ENCODE results near the gene CRYBB2.
"Not testable (repeated sequence)": the region's sequence is repeated elsewhere in the genome, so short reads cannot be mapped to it uniquely, and the experiment has no call there.

CRYBB2 gene

GRCh38 chr22:25232301-25232700 lies 12.9 kb downstream of the CRYBB2 start:
- no peaks in the 10 kb centered on the region for H3K9me3 ChIP-seq (ENCODE audit: control insufficient read depth, low read length)
- 86 to 87% methylated on average over 5 of the region's 5 CpGs for WGBS, 2 experiments
- H3K4me1 ChIP-seq (ENCODE audit: control insufficient read depth, insufficient read depth, low read length): no peaks in the 10 kb centered on the region
- no peak overlapping the region for H3K4me3 ChIP-seq (ENCODE audit: insufficient read depth, low read depth, low read length)
- no peaks in the 10 kb centered on the region for H3K27me3 ChIP-seq (ENCODE audit: control insufficient read depth, insufficient read depth, low read length, poor library complexity, severe bottlenecking)
- H3K27ac ChIP-seq (ENCODE audit: insufficient read depth, low read depth, low read length, poor library complexity, severe bottlenecking): no peak overlapping the region
- H3K36me3 ChIP-seq (ENCODE audit: control insufficient read depth, insufficient read depth, low read length): no peaks in the 10 kb centered on the region

GRCh38 chr22:25233706-25234105 lies 14.3 kb downstream of the CRYBB2 start:
- H3K36me3 ChIP-seq (ENCODE audit: control insufficient read depth, insufficient read depth, low read length); H3K27me3 ChIP-seq (ENCODE audit: control insufficient read depth, insufficient read depth, low read length, poor library complexity, severe bottlenecking); H3K4me1 ChIP-seq (ENCODE audit: control insufficient read depth, insufficient read depth, low read length); H3K4me3 ChIP-seq (ENCODE audit: insufficient read depth, low read depth, low read length); H3K9me3 ChIP-seq (ENCODE audit: control insufficient read depth, low read length); H3K27ac ChIP-seq (ENCODE audit: insufficient read depth, low read depth, low read length, poor library complexity, severe bottlenecking): not testable (repeated sequence)

- H3K27ac ChIP-seq (ENCODE audit: insufficient read depth, low read depth, low read length, poor library complexity, severe bottlenecking): no peak overlapping the region
- no peaks in the 10 kb centered on the region for H3K9me3 ChIP-seq (ENCODE audit: control insufficient read depth, low read length)
- no peak overlapping the region for H3K4me3 ChIP-seq (ENCODE audit: insufficient read depth, low read depth, low read length)
- 17% methylated on average over 30 of the region's 30 CpGs for WGBS, 2 experiments
- H3K36me3 ChIP-seq (ENCODE audit: control insufficient read depth, insufficient read depth, low read length): no peaks in the 10 kb centered on the region
- no peaks in the 10 kb centered on the region for H3K4me1 ChIP-seq (ENCODE audit: control insufficient read depth, insufficient read depth, low read length)
- H3K27me3 ChIP-seq (ENCODE audit: control insufficient read depth, insufficient read depth, low read length, poor library complexity, severe bottlenecking): no peaks in the 10 kb centered on the region
Measured at GRCh38 chr22:25235547-25236290, 16.3 kb downstream of the CRYBB2 start.

- no peak overlapping the region for H3K4me3 ChIP-seq (ENCODE audit: insufficient read depth, low read depth, low read length)
- H3K27me3 ChIP-seq (ENCODE audit: control insufficient read depth, insufficient read depth, low read length, poor library complexity, severe bottlenecking): no peaks in the 10 kb centered on the region
- no peaks in the 10 kb centered on the region for H3K36me3 ChIP-seq (ENCODE audit: control insufficient read depth, insufficient read depth, low read length)
- no peaks in the 10 kb centered on the region for H3K4me1 ChIP-seq (ENCODE audit: control insufficient read depth, insufficient read depth, low read length)
- 91 to 92% methylated on average over 5 of the region's 6 CpGs for WGBS, 2 experiments
- H3K27ac ChIP-seq (ENCODE audit: insufficient read depth, low read depth, low read length, poor library complexity, severe bottlenecking): no peak overlapping the region
- H3K9me3 ChIP-seq (ENCODE audit: control insufficient read depth, low read length): no peaks in the 10 kb centered on the region
Measured at GRCh38 chr22:25236417-25236816, 17.0 kb downstream of the CRYBB2 start.

- H3K4me1 ChIP-seq (ENCODE audit: control insufficient read depth, insufficient read depth, low read length): no peaks in the 10 kb centered on the region
- no peak overlapping the region for H3K27ac ChIP-seq (ENCODE audit: insufficient read depth, low read depth, low read length, poor library complexity, severe bottlenecking)
- no peaks in the 10 kb centered on the region for H3K9me3 ChIP-seq (ENCODE audit: control insufficient read depth, low read length)
- no peak overlapping the region for H3K4me3 ChIP-seq (ENCODE audit: insufficient read depth, low read depth, low read length)
- no peaks in the 10 kb centered on the region for H3K27me3 ChIP-seq (ENCODE audit: control insufficient read depth, insufficient read depth, low read length, poor library complexity, severe bottlenecking)
- 79 to 84% methylated on average over 4 of the region's 4 CpGs for WGBS, 2 experiments
- no peaks in the 10 kb centered on the region for H3K36me3 ChIP-seq (ENCODE audit: control insufficient read depth, insufficient read depth, low read length)
Measured at GRCh38 chr22:25237503-25237902, 18.1 kb downstream of the CRYBB2 start.

- not testable (repeated sequence) for H3K9me3 ChIP-seq (ENCODE audit: control insufficient read depth, low read length); H3K4me1 ChIP-seq (ENCODE audit: control insufficient read depth, insufficient read depth, low read length); H3K27me3 ChIP-seq (ENCODE audit: control insufficient read depth, insufficient read depth, low read length, poor library complexity, severe bottlenecking); H3K4me3 ChIP-seq (ENCODE audit: insufficient read depth, low read depth, low read length); H3K36me3 ChIP-seq (ENCODE audit: control insufficient read depth, insufficient read depth, low read length); H3K27ac ChIP-seq (ENCODE audit: insufficient read depth, low read depth, low read length, poor library complexity, severe bottlenecking)
- WGBS, 2 experiments: 80 to 89% methylated on average over 4 to 7 of the region's 9 CpGs
Measured at GRCh38 chr22:25238058-25238457, 18.6 kb downstream of the CRYBB2 start.

GRCh38 chr22:25255169-25255568 lies 35.7 kb downstream of the CRYBB2 start:
- not testable (repeated sequence) for H3K27me3 ChIP-seq (ENCODE audit: control insufficient read depth, insufficient read depth, low read length, poor library complexity, severe bottlenecking); H3K4me3 ChIP-seq (ENCODE audit: insufficient read depth, low read depth, low read length); H3K9me3 ChIP-seq (ENCODE audit: control insufficient read depth, low read length); H3K36me3 ChIP-seq (ENCODE audit: control insufficient read depth, insufficient read depth, low read length); H3K4me1 ChIP-seq (ENCODE audit: control insufficient read depth, insufficient read depth, low read length); H3K27ac ChIP-seq (ENCODE audit: insufficient read depth, low read depth, low read length, poor library complexity, severe bottlenecking)
- WGBS, 2 experiments: 73 to 79% methylated on average over 1 of the region's 1 CpG

GRCh38 chr22:25267567-25267966 lies 48.1 kb downstream of the CRYBB2 start:
- WGBS, 2 experiments: 85 to 96% methylated on average over 3 to 4 of the region's 4 CpGs
- H3K27ac ChIP-seq (ENCODE audit: insufficient read depth, low read depth, low read length, poor library complexity, severe bottlenecking); H3K4me1 ChIP-seq (ENCODE audit: control insufficient read depth, insufficient read depth, low read length); H3K27me3 ChIP-seq (ENCODE audit: control insufficient read depth, insufficient read depth, low read length, poor library complexity, severe bottlenecking); H3K9me3 ChIP-seq (ENCODE audit: control insufficient read depth, low read length); H3K36me3 ChIP-seq (ENCODE audit: control insufficient read depth, insufficient read depth, low read length); H3K4me3 ChIP-seq (ENCODE audit: insufficient read depth, low read depth, low read length): not testable (repeated sequence)

GRCh38 chr22:25268902-25269301 lies 49.5 kb downstream of the CRYBB2 start:
- not testable (repeated sequence) for H3K36me3 ChIP-seq (ENCODE audit: control insufficient read depth, insufficient read depth, low read length); H3K4me3 ChIP-seq (ENCODE audit: insufficient read depth, low read depth, low read length); H3K27me3 ChIP-seq (ENCODE audit: control insufficient read depth, insufficient read depth, low read length, poor library complexity, severe bottlenecking); H3K9me3 ChIP-seq (ENCODE audit: control insufficient read depth, low read length); H3K27ac ChIP-seq (ENCODE audit: insufficient read depth, low read depth, low read length, poor library complexity, severe bottlenecking); H3K4me1 ChIP-seq (ENCODE audit: control insufficient read depth, insufficient read depth, low read length)
- WGBS, 2 experiments: 50 to 88% methylated on average over 1 of the region's 1 CpG

- not testable (repeated sequence) for H3K4me3 ChIP-seq (ENCODE audit: insufficient read depth, low read depth, low read length); H3K36me3 ChIP-seq (ENCODE audit: control insufficient read depth, insufficient read depth, low read length); H3K9me3 ChIP-seq (ENCODE audit: control insufficient read depth, low read length); H3K4me1 ChIP-seq (ENCODE audit: control insufficient read depth, insufficient read depth, low read length); H3K27ac ChIP-seq (ENCODE audit: insufficient read depth, low read depth, low read length, poor library complexity, severe bottlenecking); H3K27me3 ChIP-seq (ENCODE audit: control insufficient read depth, insufficient read depth, low read length, poor library complexity, severe bottlenecking)
- 55 to 75% methylated on average over 2 of the region's 2 CpGs for WGBS, 2 experiments
Measured at GRCh38 chr22:25270061-25270460, 50.6 kb downstream of the CRYBB2 start.

- H3K9me3 ChIP-seq (ENCODE audit: control insufficient read depth, low read length); H3K36me3 ChIP-seq (ENCODE audit: control insufficient read depth, insufficient read depth, low read length); H3K27me3 ChIP-seq (ENCODE audit: control insufficient read depth, insufficient read depth, low read length, poor library complexity, severe bottlenecking); H3K4me3 ChIP-seq (ENCODE audit: insufficient read depth, low read depth, low read length); H3K4me1 ChIP-seq (ENCODE audit: control insufficient read depth, insufficient read depth, low read length); H3K27ac ChIP-seq (ENCODE audit: insufficient read depth, low read depth, low read length, poor library complexity, severe bottlenecking): not testable (repeated sequence)
- 86 to 93% methylated on average over 4 of the region's 4 CpGs for WGBS, 2 experiments
Measured at GRCh38 chr22:25273231-25273630, 53.8 kb downstream of the CRYBB2 start.
